PFSK-1 (cell line): Measurements from ENCODE around the gene TELO2.

Experiments used
- FOXP2 ChIP-seq: optimal IDR thresholded peaks from 2 replicates; pipeline ENCODE3; 2011; ENCODE audit warnings: borderline replicate concordance, control low read depth, inconsistent platforms; ENCODE audit not compliant: insufficient read depth; ENCODE audit errors: extremely low read length, extremely low read depth
- POLR2AphosphoS5 ChIP-seq: IDR thresholded peaks from 2 replicates; pipeline ENCODE4 v1.6.1; 2012; ENCODE audit warnings: low read depth, mild to moderate bottlenecking, control low read depth, low read length, moderate library complexity
- REST ChIP-seq, 2 experiments: IDR thresholded peaks; 2 replicates each; pipeline versions ENCODE4 v1.6.1 to v1.8.0; 2011 to 2012; ENCODE audit warnings: low read depth in 2 of 2, low read length in 2 of 2, control low read depth in 1 of 2, inconsistent platforms in 1 of 2, mild to moderate bottlenecking in 1 of 2, moderate library complexity in 1 of 2; ENCODE audit not compliant: insufficient read depth in 1 of 2
- SIN3A ChIP-seq: IDR thresholded peaks from 2 replicates; pipeline ENCODE4 v1.6.1; 2012; ENCODE audit warnings: mild to moderate bottlenecking, low read length, moderate library complexity, borderline replicate concordance; ENCODE audit not compliant: insufficient read depth
- TAF1 ChIP-seq: IDR thresholded peaks from 2 replicates; pipeline ENCODE4 v1.6.1; 2012; ENCODE audit warnings: low read length, control low read depth, borderline replicate concordance; ENCODE audit not compliant: insufficient read depth

TELO2 gene

DNA sequence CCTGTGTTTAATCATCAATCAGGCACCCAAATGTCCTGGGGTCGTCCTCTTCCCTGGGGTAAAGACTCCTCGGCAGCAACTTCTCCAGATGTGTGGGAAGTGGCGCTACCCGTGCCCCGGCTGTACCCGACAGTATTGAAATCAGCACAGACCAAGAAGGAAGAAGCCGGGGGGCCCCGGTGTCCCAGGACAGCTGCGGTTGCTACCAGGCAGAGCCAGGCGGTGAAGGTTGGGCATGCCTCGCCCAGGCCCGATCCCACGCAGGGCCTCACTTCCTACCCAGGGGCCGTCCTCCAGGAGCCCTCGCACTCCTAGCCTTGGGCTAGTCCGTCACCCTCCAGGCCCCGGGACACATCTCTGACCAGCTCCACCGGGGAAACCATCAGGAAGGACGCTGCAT lies 39.8 kb upstream of the TELO2 start:
- no peak for TF ChIP-seq TAF1
- TF ChIP-seq REST (IDR thresholded peaks at IDR 0.05; ENCODE audit: insufficient read depth in 1 of 2, low read depth in 2 of 2, low read length in 2 of 2), result no peak
- no peak for TF ChIP-seq SIN3A
- no peak for TF ChIP-seq FOXP2
- no peak for TF ChIP-seq POLR2AphosphoS5

DNA sequence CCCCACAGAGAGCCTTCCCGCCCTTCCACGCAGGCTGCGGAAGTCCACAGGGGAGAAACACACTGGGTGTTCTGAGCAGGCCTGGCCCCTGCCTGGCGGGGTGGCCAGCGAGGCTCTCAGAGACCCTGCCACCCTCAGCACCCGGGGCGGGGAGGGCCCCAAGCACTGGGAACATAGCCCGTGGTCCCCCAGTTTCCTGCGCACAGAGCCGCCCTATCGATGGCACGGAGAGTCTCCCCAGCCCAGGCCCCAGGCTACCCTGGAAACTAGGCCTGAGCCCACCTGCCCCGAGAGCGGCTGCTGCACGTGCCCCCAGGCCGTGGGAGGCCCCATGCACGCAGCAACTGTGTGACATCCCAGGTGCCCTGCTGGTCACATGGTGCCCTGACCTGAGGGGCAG lies 38.6 kb upstream of the TELO2 start:
- TF ChIP-seq FOXP2 (no peak), SIN3A (no peak), POLR2AphosphoS5 (no peak), REST (IDR thresholded peaks at IDR 0.05; ENCODE audit: insufficient read depth in 1 of 2, low read depth in 2 of 2, low read length in 2 of 2) (no peak), TAF1 (no peak)

DNA sequence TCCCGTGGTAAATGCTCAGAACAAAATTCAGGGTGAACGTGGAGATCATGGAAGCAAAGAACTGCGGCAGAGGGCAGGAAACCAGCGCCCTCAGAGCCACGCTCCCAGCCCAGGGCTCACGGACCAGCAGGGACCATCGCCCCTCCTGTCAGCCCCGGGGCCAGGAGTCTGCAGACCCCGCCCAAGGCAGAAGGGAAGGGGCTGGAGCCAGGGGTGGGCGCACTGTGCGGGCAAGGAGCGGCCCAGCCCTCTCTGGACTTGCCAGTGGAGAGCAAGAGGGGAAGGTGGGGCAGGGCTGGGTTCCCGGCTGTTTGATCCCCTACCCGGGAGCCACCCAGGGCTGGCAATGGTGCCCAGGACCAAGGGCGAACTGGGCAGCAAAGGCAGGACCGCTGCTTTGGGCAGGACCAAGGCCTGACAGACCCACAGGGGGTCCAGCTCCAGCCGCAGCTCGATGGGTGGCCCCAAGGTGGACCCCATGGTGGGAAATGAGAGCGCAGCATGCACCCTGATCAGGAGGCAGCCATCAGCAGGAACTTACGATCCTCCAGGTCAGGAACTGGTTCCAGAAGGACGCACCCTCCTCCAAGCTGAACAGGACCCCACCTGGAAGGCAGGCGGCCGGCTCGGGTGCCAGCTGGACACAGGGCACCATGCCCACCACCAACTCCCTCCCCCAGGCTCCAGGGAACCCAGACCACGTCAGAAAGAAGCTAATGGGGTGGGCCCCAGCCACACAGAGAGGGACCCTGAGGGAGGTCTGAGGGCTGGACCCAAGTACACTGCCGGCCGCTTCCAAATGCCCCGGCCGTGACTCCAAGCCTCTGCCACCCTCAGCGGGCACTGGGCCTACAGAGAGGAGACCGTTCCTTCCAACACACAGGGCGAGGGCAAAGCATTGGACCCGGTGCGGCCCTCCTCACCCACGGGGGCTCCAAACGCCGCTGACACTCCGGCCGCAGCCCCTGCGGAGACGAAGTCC lies 37.7 kb upstream of the TELO2 start:
- TF ChIP-seq POLR2AphosphoS5 (no peak), SIN3A (no peak), REST (IDR thresholded peaks at IDR 0.05; ENCODE audit: insufficient read depth in 1 of 2, low read depth in 2 of 2, low read length in 2 of 2) (no peak), TAF1 (no peak), FOXP2 (no peak)

DNA sequence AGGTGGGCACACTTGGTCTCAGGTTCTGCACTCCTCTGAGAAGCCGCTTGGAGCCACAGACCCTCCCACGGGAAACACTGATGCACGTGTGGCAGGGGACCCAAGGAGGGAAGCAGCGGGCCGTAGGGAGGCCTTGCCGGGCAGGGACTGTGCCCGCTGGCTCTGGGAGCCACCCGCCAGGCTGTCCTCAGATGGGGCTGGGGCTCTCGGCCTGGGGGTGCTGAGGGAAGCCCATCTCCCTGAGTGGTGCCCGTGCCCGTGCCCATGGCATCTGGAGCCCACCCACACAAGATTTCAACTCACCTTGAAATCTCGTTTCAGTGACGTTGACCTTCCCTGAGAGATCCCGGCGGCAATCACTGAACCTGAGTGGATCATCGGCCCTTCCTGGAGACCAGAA lies 36.2 kb upstream of the TELO2 start:
- TF ChIP-seq POLR2AphosphoS5, result no peak
- no peak for TF ChIP-seq TAF1
- TF ChIP-seq REST (IDR thresholded peaks at IDR 0.05; ENCODE audit: insufficient read depth in 1 of 2, low read depth in 2 of 2, low read length in 2 of 2), result no peak
- TF ChIP-seq FOXP2, result no peak
- no peak for TF ChIP-seq SIN3A
